Immature natural killer cell (primary cell): ENCODE results near the gene TRIP12. TPM values are rescaled to one million over a fixed set of nuclear protein-coding genes. Genes with fewer than 3 reads are reported as not detected.
"Not testable (repeated sequence)": the region's sequence is repeated elsewhere in the genome, so short reads cannot be mapped to it uniquely, and the experiment has no call there.

Experiments
- DNase-seq, 3 donors: peaks; one replicate each; pipeline ENCODE4 v3.0.0; 2022; ENCODE audit warnings: mixed read lengths in 1 of 3
- H3K27ac Mint-ChIP-seq, 6 donors: one replicate each; pipeline ENCODE4 v1.8.0; 2020; ENCODE audit warnings: mixed read lengths in 6 of 6, mild to moderate bottlenecking in 5 of 6, inconsistent platforms in 4 of 6, moderate library complexity in 3 of 6
- H3K27me3 Mint-ChIP-seq, 3 donors: one replicate each; pipeline ENCODE4 v1.8.0; 2020 to 2021; ENCODE audit warnings: low read depth in 3 of 3, mild to moderate bottlenecking in 3 of 3, mixed read lengths in 3 of 3, moderate library complexity in 3 of 3, inconsistent platforms in 1 of 3
- H3K36me3 Mint-ChIP-seq, 3 donors: one replicate each; pipeline ENCODE4 v1.8.0; 2020; ENCODE audit warnings: mixed read lengths in 3 of 3, inconsistent platforms in 2 of 3, mild to moderate bottlenecking in 2 of 3
- H3K4me1 Mint-ChIP-seq, 2 donors: one replicate each; pipeline ENCODE4 v1.8.0; 2020; ENCODE audit warnings: inconsistent platforms in 2 of 2, mild to moderate bottlenecking in 2 of 2, mixed read lengths in 2 of 2, moderate library complexity in 1 of 2
- H3K4me3 Mint-ChIP-seq, 5 donors: one replicate each; pipeline ENCODE4 v1.8.0; 2020; ENCODE audit warnings: mild to moderate bottlenecking in 5 of 5, mixed read lengths in 5 of 5, inconsistent platforms in 3 of 5, moderate library complexity in 3 of 5
- H3K9me3 Mint-ChIP-seq, 6 donors: one replicate each; pipeline ENCODE4 v1.8.0; 2020; ENCODE audit warnings: mild to moderate bottlenecking in 6 of 6, mixed read lengths in 6 of 6, inconsistent platforms in 4 of 6, moderate library complexity in 3 of 6
- polyA plus RNA-seq, 3 donors: library from polyadenylated mRNA; unstranded; fragments of 300-500 nt; fragmentation: Illumina TruSeq; gene quantifications; one replicate each; pipeline ENCODE4 v1.2.3, GENCODE V29; 2021

The TRIP12 gene
- polyA plus RNA-seq, 3 donors from 2014 or later = 13.5 to 69.4 (median 26.0) TPM

- Mint-ChIP-seq H3K36me3 (peaks cover 11 to 24% (median 21%) of the 10 kb centered on the region in 3 donors), H3K9me3 (no peaks in the 10 kb centered on the region), H3K4me1 (peaks cover 40 to 86% of the 10 kb centered on the region in 2 donors), H3K27me3 (no peaks in the 10 kb centered on the region), H3K27ac (peak overlapping the region in 1 of 6 donors; percentile 7), H3K4me3 (no peak overlapping the region)
- no peak for DNase-seq
Measured at GRCh38 chr2:229856413-229856812, 65.4 kb downstream of the TRIP12 start.

- H3K4me1 Mint-ChIP-seq = peaks cover 37 to 80% of the 10 kb centered on the region in 2 donors
- H3K4me3 Mint-ChIP-seq = no peak overlapping the region
- H3K36me3 Mint-ChIP-seq = peaks cover 11 to 24% (median 21%) of the 10 kb centered on the region in 3 donors
- peak overlapping the region in 2 of 6 donors; percentile 0 to 13 for H3K27ac Mint-ChIP-seq
- DNase-seq = no peak
- no peaks in the 10 kb centered on the region for H3K27me3 Mint-ChIP-seq
- no peaks in the 10 kb centered on the region for H3K9me3 Mint-ChIP-seq
Measured at GRCh38 chr2:229855116-229855515, 66.7 kb downstream of the TRIP12 start.

- peak; percentile 9 to 30 (median 13) for DNase-seq
- H3K4me3 Mint-ChIP-seq = peak overlapping the region in 2 of 5 donors; percentile 9 to 18
Measured at GRCh38 chr2:229852565-229852964, 69.2 kb downstream of the TRIP12 start.

GRCh38 chr2:229851870-229852269 is 69.9 kb downstream of the TRIP12 start:
- H3K4me3 Mint-ChIP-seq = peak overlapping the region in 1 of 5 donors; percentile 26
- peaks cover 60 to 82% of the 10 kb centered on the region in 2 donors for H3K4me1 Mint-ChIP-seq
- no peaks in the 10 kb centered on the region for H3K27me3 Mint-ChIP-seq
- no peak for DNase-seq
- no peaks in the 10 kb centered on the region for H3K9me3 Mint-ChIP-seq
- H3K36me3 Mint-ChIP-seq = peaks cover 4 to 9% (median 6%) of the 10 kb centered on the region in 3 donors
- peak overlapping the region; percentile 17 to 66 (median 42) for H3K27ac Mint-ChIP-seq

More at GRCh38 chr2:229852565-229852964, 69.2 kb downstream of the TRIP12 start:
- peaks cover 4 to 11% (median 9%) of the 10 kb centered on the region in 3 donors for H3K36me3 Mint-ChIP-seq
- H3K27ac Mint-ChIP-seq = peak overlapping the region; percentile 43 to 65 (median 58)
- H3K27me3 Mint-ChIP-seq = no peaks in the 10 kb centered on the region
- peaks cover 57 to 82% of the 10 kb centered on the region in 2 donors for H3K4me1 Mint-ChIP-seq
- no peaks in the 10 kb centered on the region for H3K9me3 Mint-ChIP-seq

GRCh38 chr2:229850355-229851275 is 71.2 kb downstream of the TRIP12 start:
- not testable (repeated sequence) for H3K9me3 Mint-ChIP-seq, H3K27me3 Mint-ChIP-seq, H3K4me3 Mint-ChIP-seq, DNase-seq, H3K36me3 Mint-ChIP-seq
- H3K4me1 Mint-ChIP-seq = peaks cover 60 to 84% of the 10 kb centered on the region in 2 donors
- H3K27ac Mint-ChIP-seq = peak overlapping the region in 3 of 6 donors; percentile 9 to 21 (median 17)

- H3K9me3 Mint-ChIP-seq = no peaks in the 10 kb centered on the region
- no peak for DNase-seq
- H3K27me3 Mint-ChIP-seq = no peaks in the 10 kb centered on the region
- H3K4me3 Mint-ChIP-seq = no peak overlapping the region
- H3K36me3 Mint-ChIP-seq = peaks cover under 1 to 6% (median 4%) of the 10 kb centered on the region in 3 donors
- peaks cover 60 to 91% of the 10 kb centered on the region in 2 donors for H3K4me1 Mint-ChIP-seq
- H3K27ac Mint-ChIP-seq = peak overlapping the region in 5 of 6 donors; percentile 2 to 55 (median 17)
Measured at GRCh38 chr2:229849073-229849472, 72.7 kb downstream of the TRIP12 start.

- Mint-ChIP-seq H3K4me1 (peaks cover 29 to 81% of the 10 kb centered on the region in 2 donors), H3K36me3 (peaks cover 0 to 8% (median 4%) of the 10 kb centered on the region in 3 donors), H3K27me3 (no peaks in the 10 kb centered on the region), H3K9me3 (no peaks in the 10 kb centered on the region), H3K27ac (no peak overlapping the region), H3K4me3 (no peak overlapping the region)
- no peak for DNase-seq
Measured at GRCh38 chr2:229843613-229844012, 78.2 kb downstream of the TRIP12 start.

- peaks cover 3 to 17% (median 7%) of the 10 kb centered on the region in 3 donors for H3K36me3 Mint-ChIP-seq
- peak overlapping the region in 1 of 6 donors; percentile 27 for H3K27ac Mint-ChIP-seq
- H3K4me1 Mint-ChIP-seq = peaks cover 22 to 81% of the 10 kb centered on the region in 2 donors
- no peak for DNase-seq
- no peak overlapping the region for H3K4me3 Mint-ChIP-seq
- no peaks in the 10 kb centered on the region for H3K9me3 Mint-ChIP-seq
- H3K27me3 Mint-ChIP-seq = no peaks in the 10 kb centered on the region
Measured at GRCh38 chr2:229838729-229839128, 83.1 kb downstream of the TRIP12 start.

- Mint-ChIP-seq H3K9me3 (no peaks in the 10 kb centered on the region), H3K27ac (peak overlapping the region in 4 of 6 donors; percentile 10 to 69 (median 42)), H3K4me1 (peaks cover 35 to 82% of the 10 kb centered on the region in 2 donors), H3K36me3 (peaks cover 3 to 17% (median 7%) of the 10 kb centered on the region in 3 donors), H3K27me3 (no peaks in the 10 kb centered on the region), H3K4me3 (peak overlapping the region in 1 of 5 donors; percentile 58)
- DNase-seq = no peak
Measured at GRCh38 chr2:229836847-229837246, 85.0 kb downstream of the TRIP12 start.

GRCh38 chr2:229835596-229836283 is 86.1 kb downstream of the TRIP12 start:
- Mint-ChIP-seq H3K4me1 (peaks cover 42 to 83% of the 10 kb centered on the region in 2 donors), H3K36me3 (peaks cover 3 to 13% (median 7%) of the 10 kb centered on the region in 3 donors), H3K27me3 (no peaks in the 10 kb centered on the region), H3K9me3 (no peaks in the 10 kb centered on the region), H3K27ac (peak overlapping the region in 5 of 6 donors; percentile 35 to 75 (median 47)), H3K4me3 (peak overlapping the region in 3 of 5 donors; percentile 2 to 62 (median 30))
- DNase-seq = peak in 1 of 3 donors; percentile 4

GRCh38 chr2:229834368-229834767 is 87.4 kb downstream of the TRIP12 start:
- H3K36me3 Mint-ChIP-seq = peaks cover 3 to 12% (median 3%) of the 10 kb centered on the region in 3 donors
- peaks cover 42 to 84% of the 10 kb centered on the region in 2 donors for H3K4me1 Mint-ChIP-seq
- not testable (repeated sequence) for H3K4me3 Mint-ChIP-seq, H3K27me3 Mint-ChIP-seq, DNase-seq, H3K27ac Mint-ChIP-seq, H3K9me3 Mint-ChIP-seq

- peaks cover 42 to 68% of the 10 kb centered on the region in 2 donors for H3K4me1 Mint-ChIP-seq
- peak overlapping the region in 5 of 6 donors; percentile 27 to 77 (median 63) for H3K27ac Mint-ChIP-seq
- DNase-seq = no peak
- no peak overlapping the region for H3K4me3 Mint-ChIP-seq
- H3K9me3 Mint-ChIP-seq = no peaks in the 10 kb centered on the region
- H3K36me3 Mint-ChIP-seq = peaks cover 8 to 20% (median 15%) of the 10 kb centered on the region in 3 donors
- H3K27me3 Mint-ChIP-seq = no peaks in the 10 kb centered on the region
Measured at GRCh38 chr2:229832510-229832898, 89.3 kb downstream of the TRIP12 start.

GRCh38 chr2:229831805-229832509 is 89.9 kb downstream of the TRIP12 start:
- H3K9me3 Mint-ChIP-seq = no peaks in the 10 kb centered on the region
- H3K4me3 Mint-ChIP-seq = no peak overlapping the region
- no peak for DNase-seq
- H3K27me3 Mint-ChIP-seq = no peaks in the 10 kb centered on the region
- H3K4me1 Mint-ChIP-seq = peaks cover 40 to 63% of the 10 kb centered on the region in 2 donors
- H3K36me3 Mint-ChIP-seq = peaks cover 10 to 20% (median 18%) of the 10 kb centered on the region in 3 donors
- peak overlapping the region in 5 of 6 donors; percentile 27 to 87 (median 68) for H3K27ac Mint-ChIP-seq
